Liver (tissue), 9 donors: ENCODE results near the gene MUTYH. TPM values are rescaled to one million over a fixed set of nuclear protein-coding genes. Genes with fewer than 3 reads are reported as not detected.

ENCODE experiments used
- DNase-seq: peaks from one replicate; pipeline ENCODE4 v3.0.0-alpha.2; 2017; ENCODE audit warnings: low spot score
- H3K27ac ChIP-seq, 2 donors: one replicate each; pipeline ENCODE4 v1.7.0; 2013; ENCODE audit warnings: inconsistent platforms in 2 of 2, low read length in 2 of 2, control low read depth in 1 of 2, low read depth in 1 of 2, mild to moderate bottlenecking in 1 of 2
- H3K27me3 ChIP-seq, 4 donors: one replicate each; pipeline versions ENCODE4 v1.6.1 to v1.7.0; 2013; ENCODE audit warnings: low read length in 3 of 4, inconsistent platforms in 1 of 4, mild to moderate bottlenecking in 1 of 4, moderate library complexity in 1 of 4; ENCODE audit not compliant: control insufficient read depth in 4 of 4, insufficient read depth in 4 of 4
- H3K36me3 ChIP-seq, 4 donors: one replicate each; pipeline versions ENCODE4 v1.6.1 to v1.7.0; 2013; ENCODE audit warnings: low read length in 3 of 4, mild to moderate bottlenecking in 3 of 4, low read depth in 1 of 4, moderate library complexity in 1 of 4; ENCODE audit not compliant: control insufficient read depth in 4 of 4, insufficient read depth in 3 of 4
- H3K4me1 ChIP-seq, 4 donors: one replicate each; pipeline versions ENCODE4 v1.6.1 to v1.7.0; 2013; ENCODE audit warnings: low read length in 3 of 4, mild to moderate bottlenecking in 3 of 4, moderate library complexity in 1 of 4; ENCODE audit not compliant: control insufficient read depth in 4 of 4, insufficient read depth in 4 of 4
- H3K4me3 ChIP-seq, 3 donors: one replicate each; pipeline versions ENCODE4 v1.6.1 to v1.7.0; 2013; ENCODE audit warnings: low read length in 3 of 3, control low read depth in 1 of 3, low read depth in 1 of 3, mild to moderate bottlenecking in 1 of 3
- H3K9ac ChIP-seq, 2 donors: one replicate each; pipeline ENCODE4 v1.7.0; 2013; ENCODE audit warnings: low read length in 2 of 2, mild to moderate bottlenecking in 2 of 2, moderate library complexity in 2 of 2, control low read depth in 1 of 2, low read depth in 1 of 2
- H3K9me3 ChIP-seq, 4 donors: one replicate each; pipeline versions ENCODE4 v1.6.1 to v1.7.0; 2013; ENCODE audit warnings: low read length in 3 of 4; ENCODE audit not compliant: control insufficient read depth in 4 of 4
- EGR1 ChIP-seq, 2 donors: IDR thresholded peaks; 2 replicates each; pipeline ENCODE4 v1.6.1; 2016 to 2018; ENCODE audit warnings: antibody characterized with exemption in 2 of 2, low read depth in 2 of 2
- FOXA2 ChIP-seq: IDR thresholded peaks from 2 replicates; pipeline ENCODE4 v1.6.1; 2016; ENCODE audit warnings: antibody characterized with exemption
- GABPA ChIP-seq, 2 donors: IDR thresholded peaks in 1 of 2; conservative IDR thresholded peaks in 1 of 2; 2 replicates each; pipeline ENCODE4 v1.6.1; 2016; ENCODE audit warnings: antibody characterized with exemption in 2 of 2, mild to moderate bottlenecking in 1 of 2, moderate library complexity in 1 of 2
- HNF4A ChIP-seq, 2 donors: conservative IDR thresholded peaks; 2 replicates each; pipeline ENCODE4 v1.6.1; 2016; ENCODE audit warnings: antibody characterized with exemption in 2 of 2, mild to moderate bottlenecking in 2 of 2
- HNF4G ChIP-seq: IDR thresholded peaks from 2 replicates; pipeline ENCODE4 v1.6.1; 2016; ENCODE audit warnings: antibody characterized with exemption
- JUND ChIP-seq, 2 donors: IDR thresholded peaks; 2 replicates each; pipeline ENCODE4 v1.6.1; 2016; ENCODE audit warnings: antibody characterized with exemption in 2 of 2
- MAX ChIP-seq: IDR thresholded peaks from 2 replicates; pipeline ENCODE4 v1.6.1; 2016; ENCODE audit warnings: antibody characterized with exemption
- RAD21 ChIP-seq, 2 donors: IDR thresholded peaks; 2 replicates each; pipeline ENCODE4 v1.6.1; 2016; ENCODE audit warnings: antibody characterized with exemption in 2 of 2, mild to moderate bottlenecking in 2 of 2
- RXRA ChIP-seq, 2 donors: IDR thresholded peaks; 2 replicates each; pipeline ENCODE4 v1.6.1; 2017 to 2018; ENCODE audit warnings: antibody characterized with exemption in 2 of 2, mild to moderate bottlenecking in 1 of 2
- SP1 ChIP-seq: IDR thresholded peaks from 2 replicates; pipeline ENCODE4 v1.6.1; 2018; ENCODE audit warnings: antibody characterized with exemption, mild to moderate bottlenecking
- TAF1 ChIP-seq: conservative IDR thresholded peaks from 2 replicates; pipeline ENCODE4 v1.6.1; 2016; ENCODE audit warnings: antibody characterized with exemption, mild to moderate bottlenecking
- YY1 ChIP-seq: IDR thresholded peaks from 2 replicates; pipeline ENCODE4 v1.6.1; 2016; ENCODE audit warnings: antibody characterized with exemption, mild to moderate bottlenecking
- WGBS: extraction: QIAGEN DNeasy Blood & Tissue Kit; methylation state at CpG from one replicate; pipeline ENCODE4 v1.1.7; 2013; 5-methylcytosine and 5-hydroxymethylcytosine counted together
- polyA plus RNA-seq, 2 donors: library from polyadenylated mRNA; stranded (reverse) in 1 of 2; unstranded in 1 of 2; fragments of 200-250 nt in 1 of 2; fragments of >200 nt in 1 of 2; fragmentation: Nextera tagmentation in 1 of 2; extraction: Ambion mirVana in 1 of 2; gene quantifications; one replicate each; pipeline versions ENCODE4 v1.2.1 to v1.2.3, GENCODE V29; 2013 to 2015
- total RNA-seq, 2 donors: library from RNA; depleted of rRNA; stranded (reverse); fragments of >200 nt; gene quantifications; one replicate each; pipeline ENCODE4 v1.2.3, GENCODE V29; 2014
- TF ChIP-seq, protein P1 (sequence below): IDR thresholded peaks from 2 replicates; pipeline ENCODE4 v1.6.1; 2016; ENCODE audit warnings: antibody characterized with exemption, mild to moderate bottlenecking
- TF ChIP-seq, protein P2 (sequence below): IDR thresholded peaks from 2 replicates; pipeline ENCODE4 v1.6.1; 2016; ENCODE audit warnings: antibody characterized with exemption
- TF ChIP-seq, protein P3 (sequence below): IDR thresholded peaks from 2 replicates; pipeline ENCODE4 v1.6.1; 2016; ENCODE audit warnings: antibody characterized with exemption
- donor health status: healthy.
- donor health status: healthy.
- donor health status: healthy.
- donor health status: healthy.
- donor health status: healthy.

MUTYH gene
- total and polyA plus RNA-seq, 4 donors, result 5.2 to 10.0 (median 8.2) TPM

DNA sequence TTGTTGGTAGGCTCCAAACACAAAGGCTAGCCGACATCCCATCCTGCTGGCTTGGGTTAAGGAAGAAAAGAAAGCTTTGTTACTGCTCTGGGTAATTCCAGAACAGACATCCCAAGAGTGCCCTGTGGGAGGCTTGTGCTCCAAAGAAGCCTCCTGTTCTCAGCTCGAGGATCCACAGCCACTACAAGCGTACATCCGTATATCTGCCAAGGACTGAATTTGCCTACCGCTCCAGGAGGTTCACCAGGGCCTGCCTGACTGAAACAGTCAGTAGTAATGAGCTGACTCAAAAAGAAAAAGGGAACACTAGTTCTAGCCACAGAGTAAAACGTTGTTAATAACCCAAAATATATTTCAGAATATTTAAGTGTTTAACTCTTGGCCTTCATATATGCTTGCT lies 24.8 kb upstream of the MUTYH start:
- DNase-seq, result no peak
- no peak overlapping the region for H3K4me3 ChIP-seq
- no peaks in the 10 kb centered on the region for H3K9me3 ChIP-seq
- no peaks in the 10 kb centered on the region for H3K36me3 ChIP-seq
- no peak overlapping the region for H3K27ac ChIP-seq
- TF ChIP-seq, protein P1, sequence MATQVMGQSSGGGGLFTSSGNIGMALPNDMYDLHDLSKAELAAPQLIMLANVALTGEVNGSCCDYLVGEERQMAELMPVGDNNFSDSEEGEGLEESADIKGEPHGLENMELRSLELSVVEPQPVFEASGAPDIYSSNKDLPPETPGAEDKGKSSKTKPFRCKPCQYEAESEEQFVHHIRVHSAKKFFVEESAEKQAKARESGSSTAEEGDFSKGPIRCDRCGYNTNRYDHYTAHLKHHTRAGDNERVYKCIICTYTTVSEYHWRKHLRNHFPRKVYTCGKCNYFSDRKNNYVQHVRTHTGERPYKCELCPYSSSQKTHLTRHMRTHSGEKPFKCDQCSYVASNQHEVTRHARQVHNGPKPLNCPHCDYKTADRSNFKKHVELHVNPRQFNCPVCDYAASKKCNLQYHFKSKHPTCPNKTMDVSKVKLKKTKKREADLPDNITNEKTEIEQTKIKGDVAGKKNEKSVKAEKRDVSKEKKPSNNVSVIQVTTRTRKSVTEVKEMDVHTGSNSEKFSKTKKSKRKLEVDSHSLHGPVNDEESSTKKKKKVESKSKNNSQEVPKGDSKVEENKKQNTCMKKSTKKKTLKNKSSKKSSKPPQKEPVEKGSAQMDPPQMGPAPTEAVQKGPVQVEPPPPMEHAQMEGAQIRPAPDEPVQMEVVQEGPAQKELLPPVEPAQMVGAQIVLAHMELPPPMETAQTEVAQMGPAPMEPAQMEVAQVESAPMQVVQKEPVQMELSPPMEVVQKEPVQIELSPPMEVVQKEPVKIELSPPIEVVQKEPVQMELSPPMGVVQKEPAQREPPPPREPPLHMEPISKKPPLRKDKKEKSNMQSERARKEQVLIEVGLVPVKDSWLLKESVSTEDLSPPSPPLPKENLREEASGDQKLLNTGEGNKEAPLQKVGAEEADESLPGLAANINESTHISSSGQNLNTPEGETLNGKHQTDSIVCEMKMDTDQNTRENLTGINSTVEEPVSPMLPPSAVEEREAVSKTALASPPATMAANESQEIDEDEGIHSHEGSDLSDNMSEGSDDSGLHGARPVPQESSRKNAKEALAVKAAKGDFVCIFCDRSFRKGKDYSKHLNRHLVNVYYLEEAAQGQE, result no peak
- TF ChIP-seq JUND (IDR thresholded peaks at IDR 0.05) (no peak), FOXA2 (no peak), TAF1 (no peak), GABPA (IDR thresholded peaks at IDR 0.05 in 1 of 2, conservative IDR thresholded peaks at IDR 0.05 in 1 of 2) (no peak), YY1 (no peak), EGR1 (IDR thresholded peaks at IDR 0.05; ENCODE audit: low read depth in 2 of 2) (no peak), MAX (no peak)
- TF ChIP-seq, protein P2, sequence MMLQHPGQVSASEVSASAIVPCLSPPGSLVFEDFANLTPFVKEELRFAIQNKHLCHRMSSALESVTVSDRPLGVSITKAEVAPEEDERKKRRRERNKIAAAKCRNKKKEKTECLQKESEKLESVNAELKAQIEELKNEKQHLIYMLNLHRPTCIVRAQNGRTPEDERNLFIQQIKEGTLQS, result no peak
- TF ChIP-seq, protein P3, sequence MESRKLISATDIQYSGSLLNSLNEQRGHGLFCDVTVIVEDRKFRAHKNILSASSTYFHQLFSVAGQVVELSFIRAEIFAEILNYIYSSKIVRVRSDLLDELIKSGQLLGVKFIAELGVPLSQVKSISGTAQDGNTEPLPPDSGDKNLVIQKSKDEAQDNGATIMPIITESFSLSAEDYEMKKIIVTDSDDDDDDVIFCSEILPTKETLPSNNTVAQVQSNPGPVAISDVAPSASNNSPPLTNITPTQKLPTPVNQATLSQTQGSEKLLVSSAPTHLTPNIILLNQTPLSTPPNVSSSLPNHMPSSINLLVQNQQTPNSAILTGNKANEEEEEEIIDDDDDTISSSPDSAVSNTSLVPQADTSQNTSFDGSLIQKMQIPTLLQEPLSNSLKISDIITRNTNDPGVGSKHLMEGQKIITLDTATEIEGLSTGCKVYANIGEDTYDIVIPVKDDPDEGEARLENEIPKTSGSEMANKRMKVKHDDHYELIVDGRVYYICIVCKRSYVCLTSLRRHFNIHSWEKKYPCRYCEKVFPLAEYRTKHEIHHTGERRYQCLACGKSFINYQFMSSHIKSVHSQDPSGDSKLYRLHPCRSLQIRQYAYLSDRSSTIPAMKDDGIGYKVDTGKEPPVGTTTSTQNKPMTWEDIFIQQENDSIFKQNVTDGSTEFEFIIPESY, result no peak
- H3K27me3 ChIP-seq, result no peaks in the 10 kb centered on the region
- 93% methylated on average over 6 of the region's 6 CpGs for WGBS
- peaks cover 4 to 16% (median 11%) of the 10 kb centered on the region in 4 donors for H3K4me1 ChIP-seq
- H3K9ac ChIP-seq, result no peak overlapping the region

DNA sequence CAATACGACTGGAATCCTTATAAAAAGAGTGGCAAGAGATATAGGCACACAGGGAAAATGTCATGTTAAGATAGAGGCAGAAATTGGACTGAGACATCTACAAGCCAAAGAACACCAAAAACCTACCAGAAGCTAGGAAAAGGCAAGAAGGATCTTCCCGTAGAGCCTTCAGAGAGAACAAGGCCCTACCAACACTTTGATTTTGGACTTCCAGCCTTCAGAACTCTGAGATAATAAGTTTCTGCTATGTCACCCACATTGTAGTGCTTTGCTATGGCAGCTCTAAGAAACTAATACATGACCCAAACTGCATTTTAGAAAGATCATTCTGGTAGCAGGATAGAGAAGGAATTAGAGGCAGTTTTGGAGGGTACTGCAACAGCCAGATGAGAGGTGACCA lies 24.1 kb upstream of the MUTYH start:
- DNase-seq, result no peak
- TF ChIP-seq, protein P1, result no peak
- TF ChIP-seq FOXA2, result no peak
- no peak for TF ChIP-seq SP1
- TF ChIP-seq RAD21 (IDR thresholded peaks at IDR 0.05), result no peak
- TF ChIP-seq, protein P2, result no peak
- TF ChIP-seq JUND (IDR thresholded peaks at IDR 0.05), result no peak
- TF ChIP-seq RXRA (IDR thresholded peaks at IDR 0.05), result no peak
- no peak for TF ChIP-seq HNF4G
- no peak for TF ChIP-seq HNF4A (conservative IDR thresholded peaks at IDR 0.05)
- TF ChIP-seq TAF1, result no peak
- no peaks in the 10 kb centered on the region for H3K27me3 ChIP-seq
- no peak overlapping the region for H3K27ac ChIP-seq
- H3K9me3 ChIP-seq, result no peaks in the 10 kb centered on the region
- WGBS, result 94% methylated on average over 2 of the region's 2 CpGs
- H3K4me3 ChIP-seq, result no peak overlapping the region
- no peak overlapping the region for H3K9ac ChIP-seq
- H3K36me3 ChIP-seq, result no peaks in the 10 kb centered on the region
- peaks cover 7 to 18% (median 13%) of the 10 kb centered on the region in 4 donors for H3K4me1 ChIP-seq
